OCI-M1 (cell line): ENCODE measurements around the gene CKMT2.

Experiments
- DNase-seq: peaks from one replicate; lab custom pipeline; 2025; lab: John Stamatoyannopoulos, UW

CKMT2 gene

GRCh38 chr5:81216152-81216551 lies 17.0 kb upstream of the CKMT2 start:
- no peak for DNase-seq

DNA sequence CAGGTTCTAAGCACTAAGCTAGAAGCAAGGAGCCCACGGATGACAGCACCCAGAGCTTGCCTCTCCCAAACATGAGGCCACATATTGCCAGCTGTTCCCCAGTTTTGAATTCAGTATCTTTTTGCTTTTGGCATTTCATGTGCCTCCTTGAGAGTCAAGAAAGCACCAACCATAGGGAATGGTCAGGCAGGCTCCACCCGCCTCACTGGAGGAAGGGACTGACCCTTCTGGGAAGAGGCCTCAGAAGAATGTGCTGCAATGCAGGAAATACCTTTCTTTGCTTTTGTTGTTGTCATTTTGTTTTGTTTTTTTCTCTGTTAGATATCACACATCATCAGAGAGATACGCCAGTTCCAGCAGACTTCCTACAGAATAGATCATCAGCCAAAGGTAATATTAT lies 13.7 kb upstream of the CKMT2 start:
- no peak for DNase-seq

DNA sequence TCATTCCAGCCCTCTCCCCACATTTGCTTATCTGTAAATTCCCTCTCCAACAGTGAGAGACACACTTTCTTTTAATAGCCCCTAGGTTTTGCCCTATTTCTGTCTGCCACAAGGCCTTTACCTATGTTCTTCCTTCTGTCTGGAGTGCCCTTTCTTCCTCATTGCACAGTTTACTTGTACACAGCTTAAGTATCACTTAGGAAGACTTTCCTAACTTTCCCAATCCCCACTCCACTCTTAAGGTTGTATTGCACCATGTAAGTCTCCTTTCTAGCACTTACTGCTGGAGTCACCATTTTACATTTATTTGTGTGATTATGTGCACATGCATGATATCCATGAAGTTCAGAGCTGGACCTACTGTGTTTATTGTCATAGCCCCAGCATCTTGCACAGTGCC lies 10.8 kb upstream of the CKMT2 start:
- DNase-seq = no peak

- DNase-seq = peak; percentile 20
Observed at GRCh38 chr5:81225463-81225862, 7.7 kb upstream of the CKMT2 start.

DNA sequence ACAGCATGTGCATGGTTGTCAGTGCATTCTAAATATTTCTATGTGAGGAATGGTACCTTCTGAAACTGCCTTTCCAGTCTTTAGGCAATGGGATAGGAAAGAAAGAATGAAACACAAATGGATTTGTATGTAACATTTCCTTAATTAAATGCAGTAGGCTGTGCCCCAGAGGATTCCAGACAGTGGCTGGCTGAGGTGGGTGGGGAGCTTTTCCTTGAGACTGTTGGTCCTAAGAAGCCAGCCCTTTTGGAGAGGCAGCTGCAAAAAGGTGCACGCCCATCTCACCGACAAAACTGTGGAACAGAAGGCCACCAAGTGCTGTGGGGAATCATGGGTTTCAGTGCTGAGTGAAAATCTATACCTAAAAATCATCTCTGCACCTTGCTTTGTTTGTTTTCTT lies 6.8 kb upstream of the CKMT2 start:
- no peak for DNase-seq

DNA sequence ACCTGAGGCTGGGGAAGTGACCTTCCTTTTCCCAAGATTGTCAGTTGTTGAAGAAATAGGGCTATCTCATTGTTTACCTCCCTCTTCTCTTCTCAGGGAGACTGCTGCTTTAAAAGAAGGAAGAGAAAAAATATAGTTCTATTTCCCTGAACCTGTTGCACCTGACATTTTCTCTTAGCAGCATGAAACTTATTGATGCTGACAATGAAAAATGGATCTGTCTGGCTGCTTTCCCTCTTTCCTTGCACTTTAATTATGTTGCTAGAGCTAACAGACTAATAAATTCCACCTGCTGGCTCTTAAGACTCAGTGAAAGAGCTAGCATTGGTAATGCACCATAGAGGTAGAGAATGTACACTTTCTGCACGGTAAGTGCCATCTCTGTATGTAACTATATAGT lies 6.2 kb upstream of the CKMT2 start:
- no peak for DNase-seq

DNA sequence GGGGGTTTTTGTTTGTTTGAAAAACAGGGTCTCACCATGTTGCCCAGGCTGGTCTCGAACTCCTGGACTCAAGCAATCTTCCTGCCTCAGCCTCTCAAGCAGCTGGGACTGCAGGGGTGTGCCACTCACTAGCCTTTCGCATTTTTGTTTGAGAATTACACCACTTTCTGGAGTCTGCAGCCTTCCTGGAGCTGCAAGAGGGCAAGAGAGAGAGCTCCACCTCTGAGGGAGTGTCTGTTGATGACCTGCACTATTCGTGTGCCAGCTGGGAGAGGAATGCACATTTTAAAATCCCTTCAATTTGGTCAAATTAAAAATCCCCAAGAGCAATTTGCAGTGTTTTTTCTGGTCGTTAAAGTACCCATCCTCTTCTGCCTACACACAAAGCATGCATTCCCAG lies 5.0 kb upstream of the CKMT2 start:
- DNase-seq = no peak

DNA sequence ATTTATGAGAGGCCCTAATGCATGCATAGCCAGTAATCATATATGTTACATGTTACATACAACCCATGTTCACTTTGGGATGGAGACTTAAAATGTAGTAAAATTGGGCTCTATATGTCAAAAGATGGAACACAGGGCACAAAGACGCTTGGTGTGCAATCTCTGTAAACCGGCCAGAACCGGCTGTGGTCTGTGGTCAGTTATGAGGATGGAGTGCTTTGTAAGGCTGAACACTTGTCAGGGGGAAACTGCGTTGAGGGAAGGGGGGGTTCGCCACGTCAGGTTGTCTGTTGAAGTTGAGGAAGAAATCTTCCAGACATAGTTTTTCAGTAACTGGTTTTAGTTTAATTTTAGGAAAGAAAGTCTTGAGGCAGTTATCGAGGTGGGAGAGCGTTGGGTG lies 2.7 kb upstream of the CKMT2 start:
- DNase-seq = no peak

GRCh38 chr5:81232464-81233079 lies 550 bp upstream of the CKMT2 start:
- no peak for DNase-seq

GRCh38 chr5:81234299-81234698 lies 1.2 kb downstream of the CKMT2 start:
- DNase-seq = no peak

DNA sequence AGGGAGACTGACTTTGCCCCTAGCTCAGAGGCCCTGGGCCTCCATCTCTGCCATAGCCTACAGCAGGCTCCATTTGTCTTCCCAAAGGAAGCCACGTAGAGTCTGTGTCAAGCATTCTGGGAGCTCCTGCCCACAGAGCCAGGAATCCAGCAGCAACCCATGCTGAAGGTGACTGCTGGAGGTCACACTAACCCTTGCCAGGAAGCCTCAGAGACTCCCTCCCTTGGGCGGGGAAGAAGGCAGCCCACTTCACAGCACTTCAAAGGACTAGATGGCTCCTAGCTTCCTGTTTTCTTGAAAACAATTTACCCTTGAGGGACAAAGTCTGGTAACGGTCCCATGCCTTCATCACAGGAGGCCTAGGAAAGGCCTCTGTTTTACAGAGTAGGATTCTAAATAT lies 1.7 kb downstream of the CKMT2 start:
- DNase-seq = no peak

- no peak for DNase-seq
Observed at GRCh38 chr5:81235287-81236072, 2.4 kb downstream of the CKMT2 start.

DNA sequence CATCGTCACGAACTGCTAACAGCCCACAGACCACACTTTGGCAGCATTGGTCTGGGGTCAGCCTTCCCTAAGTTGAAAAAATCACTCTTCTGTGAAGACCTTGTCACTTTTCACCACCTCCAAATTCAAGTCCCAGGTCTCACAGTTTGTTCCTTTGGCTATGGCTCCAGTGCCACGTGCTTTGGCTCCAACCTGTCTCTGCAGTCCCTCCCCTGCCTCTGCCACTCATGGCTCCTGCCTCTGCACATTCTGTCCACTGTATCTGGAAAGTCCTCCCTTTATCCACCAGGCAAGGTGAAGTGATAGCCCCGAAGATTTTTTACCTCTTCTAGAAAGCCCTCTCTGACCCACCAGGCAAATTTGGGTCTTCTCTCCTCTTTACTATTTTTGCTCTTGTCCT lies 5.3 kb downstream of the CKMT2 start:
- DNase-seq = no peak

DNA sequence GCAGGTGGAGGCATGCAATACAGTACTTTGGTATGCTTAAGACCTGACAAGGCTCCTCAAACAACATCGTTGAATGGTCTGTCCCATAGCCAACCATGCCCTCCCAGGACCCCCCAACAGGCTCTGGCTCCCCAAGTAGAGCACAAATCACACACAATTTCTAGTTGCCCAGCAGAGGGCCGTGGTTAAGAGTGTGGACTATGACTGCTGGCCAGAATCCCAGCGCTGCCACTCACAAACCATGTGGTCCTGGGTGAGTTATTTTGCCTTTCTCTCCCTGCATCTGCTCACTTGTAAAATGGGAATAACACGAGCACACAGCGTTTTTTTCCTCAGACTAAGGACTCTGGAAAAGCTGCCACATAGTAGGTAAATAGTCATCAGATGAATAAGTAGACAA lies 6.5 kb downstream of the CKMT2 start:
- no peak for DNase-seq

DNA sequence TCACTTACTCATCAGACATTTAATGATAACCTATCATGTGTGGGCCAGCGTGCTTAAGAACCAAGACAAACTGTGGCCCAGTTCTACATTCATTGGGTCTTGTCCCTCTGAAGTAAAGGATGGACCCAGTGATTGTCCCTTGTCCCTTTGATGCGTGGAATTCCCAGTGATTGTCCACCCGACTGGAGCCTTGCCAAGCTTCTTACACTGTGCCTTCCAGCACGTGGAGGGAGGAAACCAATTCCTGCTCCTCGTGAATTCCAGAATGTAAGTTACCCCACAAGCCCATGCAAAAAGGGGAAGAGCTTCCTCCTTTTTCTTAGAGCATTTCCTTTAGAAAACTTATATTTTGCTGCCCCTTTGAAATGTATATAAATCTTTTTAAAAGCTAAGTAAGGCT lies 7.9 kb downstream of the CKMT2 start:
- no peak for DNase-seq

- DNase-seq = no peak
Observed at GRCh38 chr5:81241961-81242648, 9.0 kb downstream of the CKMT2 start.

DNA sequence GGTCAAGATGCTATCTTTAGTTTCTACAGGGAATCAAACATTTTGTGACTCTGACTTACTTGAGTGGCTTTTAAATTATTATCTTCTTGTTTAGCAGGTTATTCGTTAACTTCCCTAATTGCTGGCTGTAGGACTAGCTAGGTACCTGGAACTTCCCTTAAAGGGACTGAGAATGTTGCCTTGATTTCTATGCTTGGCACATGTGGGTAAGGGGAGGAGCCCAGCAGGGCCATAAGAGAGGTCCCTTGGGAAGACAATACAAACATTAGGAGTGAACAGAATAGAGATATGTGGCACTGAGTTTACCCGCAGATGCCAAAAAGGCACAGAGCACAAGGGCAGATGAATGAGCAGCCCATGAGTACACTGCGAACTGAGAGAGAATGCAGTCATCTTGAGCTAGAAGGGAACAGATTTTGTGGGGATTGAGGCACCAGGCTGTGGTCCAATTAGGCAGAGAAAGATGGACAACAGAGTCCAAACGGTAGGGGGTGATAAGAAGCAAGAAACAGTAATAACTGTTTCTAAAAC lies 9.8 kb downstream of the CKMT2 start:
- no peak for DNase-seq

GRCh38 chr5:81244451-81244850 lies 11.3 kb downstream of the CKMT2 start:
- no peak for DNase-seq

DNA sequence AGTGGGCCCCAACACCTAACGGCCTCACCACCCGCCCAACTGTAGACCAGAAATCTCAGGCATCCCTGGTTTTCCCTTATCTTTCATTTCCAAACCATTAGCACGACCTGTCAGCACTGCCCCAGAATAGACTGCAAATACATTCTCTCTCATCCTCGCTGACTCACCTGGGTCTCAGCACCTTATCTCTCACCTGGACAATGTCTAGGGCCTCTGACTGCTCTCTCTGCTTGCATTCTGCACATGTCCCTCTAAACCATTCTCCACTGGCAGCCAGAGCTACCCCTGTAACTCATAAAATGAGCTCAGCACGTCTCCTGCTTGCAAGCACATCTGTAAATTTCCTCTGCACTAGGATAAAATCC lies 12.7 kb downstream of the CKMT2 start:
- no peak for DNase-seq

DNA sequence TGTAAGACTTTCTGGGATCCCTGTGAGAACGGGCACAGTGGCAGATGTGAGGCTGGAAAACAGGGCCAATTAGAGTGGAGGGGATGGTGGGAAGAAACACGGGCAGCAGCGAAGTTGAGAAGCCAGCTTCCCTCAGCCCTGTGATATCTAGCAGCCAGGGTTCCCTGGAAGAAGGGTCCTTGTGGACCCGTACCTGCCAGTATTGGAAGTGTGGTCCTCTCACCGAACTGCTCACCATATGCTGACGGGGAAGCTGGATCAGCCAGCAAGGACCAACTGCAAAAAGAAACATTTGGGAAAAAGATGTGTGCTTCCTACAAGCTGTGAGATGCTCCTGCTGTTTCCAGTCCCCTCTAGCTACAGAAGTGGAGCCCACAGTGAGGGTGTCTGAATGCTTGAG lies 13.6 kb downstream of the CKMT2 start:
- DNase-seq = no peak

DNA sequence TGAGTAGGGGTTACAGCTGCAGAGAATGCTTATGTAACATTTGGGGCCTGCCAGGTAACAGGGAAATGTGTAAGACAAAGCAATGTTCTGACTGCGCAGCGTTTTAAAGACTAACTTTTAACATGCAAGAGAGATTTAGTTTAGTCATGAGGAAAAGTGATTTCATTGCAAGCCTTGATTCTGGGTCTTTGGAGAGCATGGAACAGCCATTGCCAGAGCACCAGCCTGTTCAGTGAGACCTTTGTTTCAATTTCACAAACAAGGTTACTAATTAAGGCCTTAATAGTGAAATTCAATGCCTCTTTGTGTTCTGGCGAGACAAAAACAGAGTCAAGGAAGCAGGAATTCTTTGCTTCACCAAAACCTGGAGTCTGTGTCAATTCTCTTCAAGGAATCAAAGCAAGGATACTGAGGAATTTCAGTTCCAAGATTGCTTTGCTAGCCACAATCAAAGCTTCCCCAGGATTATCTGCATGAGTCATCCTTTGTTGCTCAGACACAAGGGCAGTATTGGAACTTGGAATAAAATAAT lies 14.4 kb downstream of the CKMT2 start:
- DNase-seq = no peak

- DNase-seq = no peak
Observed at GRCh38 chr5:81249240-81249639, 16.1 kb downstream of the CKMT2 start.

DNA sequence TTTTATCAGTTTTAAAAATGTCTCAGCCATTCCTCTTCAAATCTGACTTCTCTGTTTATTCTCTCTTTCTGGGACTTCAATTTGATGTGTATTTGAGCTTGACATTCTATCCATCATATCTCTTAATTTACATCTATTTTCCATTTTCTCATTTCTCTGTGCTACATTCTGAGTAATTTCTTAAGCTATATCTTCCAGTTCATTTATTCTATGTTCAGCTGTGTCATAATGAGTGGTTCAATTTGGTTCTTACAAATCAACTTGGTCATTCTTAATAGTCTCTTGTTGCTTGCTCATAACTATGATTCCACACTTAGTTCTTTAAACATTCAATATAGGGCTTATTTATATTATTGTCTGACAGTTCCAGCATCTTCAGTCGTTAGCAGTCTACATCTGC lies 16.9 kb downstream of the CKMT2 start:
- DNase-seq = no peak
